IPS-NIHi11 (cell line): ENCODE measurements around the gene MTCL1.
A peak's percentile ranks its signal among the peaks of the same experiment; 100 is the strongest.

ENCODE experiments used
- DNase-seq: peaks from one replicate; pipeline ENCODE4 v3.0.0; 2012; ENCODE audit warnings: mixed read lengths, low spot score

Gene MTCL1

GRCh38 chr18:8688216-8688800 is 17.0 kb upstream of the MTCL1 start:
- no peak for DNase-seq

GRCh38 chr18:8688816-8689215 is 16.5 kb upstream of the MTCL1 start:
- DNase-seq: no peak

GRCh38 chr18:8689517-8689916 is 15.8 kb upstream of the MTCL1 start:
- DNase-seq: no peak

GRCh38 chr18:8694891-8695290 is 10.5 kb upstream of the MTCL1 start:
- no peak for DNase-seq

- no peak for DNase-seq
Measured at GRCh38 chr18:8695932-8696517, 9.3 kb upstream of the MTCL1 start.

GRCh38 chr18:8696749-8697211 is 8.6 kb upstream of the MTCL1 start:
- peak; percentile 85 for DNase-seq

GRCh38 chr18:8699126-8699525 is 6.2 kb upstream of the MTCL1 start:
- DNase-seq: no peak

- DNase-seq: no peak
Measured at GRCh38 chr18:8699948-8700347, 5.4 kb upstream of the MTCL1 start.

GRCh38 chr18:8701546-8702118 is 3.7 kb upstream of the MTCL1 start:
- DNase-seq: no peak

GRCh38 chr18:8702668-8703067 is 2.7 kb upstream of the MTCL1 start:
- no peak for DNase-seq

GRCh38 chr18:8703092-8703709 is 2.2 kb upstream of the MTCL1 start:
- no peak for DNase-seq

- no peak for DNase-seq
Measured at GRCh38 chr18:8703781-8704301, 1.5 kb upstream of the MTCL1 start.

GRCh38 chr18:8704361-8705237 is 757 bp upstream of the MTCL1 start:
- DNase-seq: peak; percentile 96

- no peak for DNase-seq
Measured at GRCh38 chr18:8705961-8706790, 820 bp downstream of the MTCL1 start.

GRCh38 chr18:8706791-8707555 is 1.6 kb downstream of the MTCL1 start:
- peak; percentile 47 for DNase-seq

GRCh38 chr18:8707556-8708300 is 2.4 kb downstream of the MTCL1 start:
- no peak for DNase-seq

- DNase-seq: no peak
Measured at GRCh38 chr18:8708670-8709069, 3.3 kb downstream of the MTCL1 start.

GRCh38 chr18:8709248-8710059 is 4.1 kb downstream of the MTCL1 start:
- DNase-seq: no peak

- DNase-seq: no peak
Measured at GRCh38 chr18:8711736-8712135, 6.4 kb downstream of the MTCL1 start.
